Caco-2 (cell line): ENCODE data around the gene ACTR10. TPM values are rescaled to one million over a fixed set of nuclear protein-coding genes. Genes with fewer than 3 reads are reported as not detected.

Experiments
- BruUV-seq: library from RNA; stranded (reverse); fragments of 400-500 nt; replicated peaks from 2 replicates; lab custom pipeline; 2021; lab: Mats Ljungman, UMichigan
- CTCF ChIA-PET: fragments of 300-600 bp; sonication (Branson Sonifier 250); formaldehyde crosslinking; loops from one replicate; lab custom pipeline; 2022; ENCODE audit warnings: antibody characterized with exemption; lab: Charles Lee
- POLR2A ChIA-PET: fragments of 300-600 bp; sonication (Branson Sonifier 250); formaldehyde crosslinking; loops from one replicate; lab custom pipeline; 2022; ENCODE audit warnings: antibody characterized with exemption; lab: Charles Lee
- DNase-seq, 2 experiments: peaks; one replicate each; pipeline versions ENCODE4 v3.0.0 to v3.0.0-alpha.2; 2020 to 2022
- H3K27me3 ChIP-seq: replicated peaks from 2 replicates; pipeline ENCODE4 v1.6.0; 2011; ENCODE audit warnings: low read length; ENCODE audit not compliant: control insufficient read depth, insufficient read depth
- H3K36me3 ChIP-seq: 2 replicates; pipeline ENCODE4 v1.5.1; 2011; ENCODE audit warnings: low read length; ENCODE audit not compliant: control insufficient read depth, insufficient read depth
- H3K4me1 ChIP-seq: fragments of 250-450 bp; sonication (Bioruptor Pico); 2 replicates; pipeline ENCODE4 v1.5.1; 2020; ENCODE audit warnings: mild to moderate bottlenecking
- H3K4me3 ChIP-seq: 2 replicates; pipeline ENCODE4 v1.5.1; 2011; ENCODE audit warnings: low read depth, mild to moderate bottlenecking, control low read depth, low read length
- H3K9me3 ChIP-seq: fragments of 250-450 bp; sonication (Bioruptor Pico); 2 replicates; pipeline ENCODE4 v1.5.1; 2020; ENCODE audit warnings: mild to moderate bottlenecking, moderate library complexity
- H3K27ac Mint-ChIP-seq: one replicate; pipeline ENCODE4 v1.8.0; 2022; ENCODE audit warnings: mixed read lengths; ENCODE audit not compliant: unreplicated experiment
- H3K27me3 Mint-ChIP-seq: one replicate; pipeline ENCODE4 v1.8.0; 2022; ENCODE audit warnings: mixed read lengths; ENCODE audit not compliant: insufficient read depth, unreplicated experiment
- H3K36me3 Mint-ChIP-seq: one replicate; pipeline ENCODE4 v1.8.0; 2022; ENCODE audit warnings: mild to moderate bottlenecking, mixed read lengths; ENCODE audit not compliant: insufficient read depth, unreplicated experiment
- H3K4me1 Mint-ChIP-seq: one replicate; pipeline ENCODE4 v1.8.0; 2022; ENCODE audit warnings: low read depth, mixed read lengths; ENCODE audit not compliant: unreplicated experiment
- H3K4me3 Mint-ChIP-seq: one replicate; pipeline ENCODE4 v1.8.0; 2022; ENCODE audit warnings: mild to moderate bottlenecking, moderate library complexity, mixed read lengths; ENCODE audit not compliant: unreplicated experiment
- H3K9me3 Mint-ChIP-seq: one replicate; pipeline ENCODE4 v1.8.0; 2022; ENCODE audit warnings: mixed read lengths; ENCODE audit not compliant: unreplicated experiment
- intact Hi-C: fragments of 100-400 bp; cut with micrococcal nuclease; formaldehyde crosslinking; loops from one replicate; pipeline ENCODE4 v1.10.0; 2022; ENCODE audit not compliant: unreplicated experiment
- total RNA-seq: library from RNA; stranded (reverse); gene quantifications from 2 replicates; pipeline ENCODE4 v1.2.3, GENCODE V29; 2022
- TF ChIP-seq, protein P1 (sequence below), 2 experiments: fragments of 200-600 bp in 1 of 2; IDR thresholded peaks; 1 replicate in 1 of 2; 2 replicates in 1 of 2; pipeline versions ENCODE4 v1.5.1 to v1.8.0; 2011 to 2022; ENCODE audit warnings: antibody characterized with exemption in 1 of 2, control low read depth in 1 of 2, inconsistent platforms in 1 of 2, low read depth in 1 of 2, low read length in 1 of 2, mild to moderate bottlenecking in 1 of 2, moderate library complexity in 1 of 2; ENCODE audit not compliant: insufficient read depth in 1 of 2, severe bottlenecking in 1 of 2, unreplicated experiment in 1 of 2

Gene ACTR10
- total RNA-seq, 1 experiment from 2014 or later: 49.0 TPM

DNA sequence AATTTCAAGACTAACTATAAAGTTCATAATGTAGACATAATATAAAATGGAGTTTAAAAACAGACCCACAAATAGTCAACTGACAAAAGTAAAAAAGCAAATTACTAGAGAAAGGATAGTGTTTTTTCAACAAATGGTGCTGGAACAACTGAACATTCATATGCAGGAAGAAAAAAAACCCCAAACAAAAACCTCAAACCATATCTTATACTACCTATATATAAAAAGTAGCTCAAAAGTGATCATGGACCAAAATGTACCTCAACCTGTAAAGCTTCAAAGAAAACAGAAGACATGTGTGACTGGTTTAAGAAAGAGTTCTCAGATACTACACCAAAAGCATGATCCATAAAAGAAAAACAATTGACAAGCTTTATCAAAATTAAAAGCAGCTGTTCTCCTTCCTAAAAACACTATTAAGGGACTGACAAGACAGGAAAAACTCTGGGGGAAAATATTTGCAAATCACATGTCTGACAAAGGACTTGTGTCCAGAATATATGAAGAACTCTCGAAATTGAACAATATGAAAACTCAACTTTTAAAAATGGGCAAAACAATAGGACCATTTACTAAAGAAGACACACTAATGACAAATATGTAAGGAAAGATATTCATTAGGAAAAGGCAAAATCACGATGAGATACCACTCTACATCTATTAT is 75.7 kb downstream of the ACTR10 start:
- Mint-ChIP-seq H3K27ac (no peak overlapping the region), H3K4me1 (peaks cover 9% of the 10 kb centered on the region), H3K36me3 (peaks cover 94% of the 10 kb centered on the region), H3K4me3 (no peak overlapping the region), H3K9me3 (no peaks in the 10 kb centered on the region), H3K27me3 (no peaks in the 10 kb centered on the region)
- POLR2A ChIA-PET: interaction anchor here (0.6 kb wide), 1 partner anchor 104 kb away, joined by 3 read pairs; no protein-coding TSS in a partner anchor
- Histone ChIP-seq H3K4me3 (no peak overlapping the region), H3K27me3 (no peaks in the 10 kb centered on the region), H3K4me1 (peaks cover 24% of the 10 kb centered on the region), H3K9me3 (no peaks in the 10 kb centered on the region), H3K36me3 (peaks cover 2% of the 10 kb centered on the region)
- no TSS peak for BruUV-seq
- TF ChIP-seq, protein P1, sequence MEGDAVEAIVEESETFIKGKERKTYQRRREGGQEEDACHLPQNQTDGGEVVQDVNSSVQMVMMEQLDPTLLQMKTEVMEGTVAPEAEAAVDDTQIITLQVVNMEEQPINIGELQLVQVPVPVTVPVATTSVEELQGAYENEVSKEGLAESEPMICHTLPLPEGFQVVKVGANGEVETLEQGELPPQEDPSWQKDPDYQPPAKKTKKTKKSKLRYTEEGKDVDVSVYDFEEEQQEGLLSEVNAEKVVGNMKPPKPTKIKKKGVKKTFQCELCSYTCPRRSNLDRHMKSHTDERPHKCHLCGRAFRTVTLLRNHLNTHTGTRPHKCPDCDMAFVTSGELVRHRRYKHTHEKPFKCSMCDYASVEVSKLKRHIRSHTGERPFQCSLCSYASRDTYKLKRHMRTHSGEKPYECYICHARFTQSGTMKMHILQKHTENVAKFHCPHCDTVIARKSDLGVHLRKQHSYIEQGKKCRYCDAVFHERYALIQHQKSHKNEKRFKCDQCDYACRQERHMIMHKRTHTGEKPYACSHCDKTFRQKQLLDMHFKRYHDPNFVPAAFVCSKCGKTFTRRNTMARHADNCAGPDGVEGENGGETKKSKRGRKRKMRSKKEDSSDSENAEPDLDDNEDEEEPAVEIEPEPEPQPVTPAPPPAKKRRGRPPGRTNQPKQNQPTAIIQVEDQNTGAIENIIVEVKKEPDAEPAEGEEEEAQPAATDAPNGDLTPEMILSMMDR (IDR thresholded peaks at IDR 0.05; ENCODE audit: insufficient read depth in 1 of 2, low read depth in 1 of 2, low read length in 1 of 2, severe bottlenecking in 1 of 2, unreplicated experiment in 1 of 2): no peak
- intact Hi-C loops: no loop called here
- CTCF ChIA-PET: no interaction called here
- no peak for DNase-seq

DNA sequence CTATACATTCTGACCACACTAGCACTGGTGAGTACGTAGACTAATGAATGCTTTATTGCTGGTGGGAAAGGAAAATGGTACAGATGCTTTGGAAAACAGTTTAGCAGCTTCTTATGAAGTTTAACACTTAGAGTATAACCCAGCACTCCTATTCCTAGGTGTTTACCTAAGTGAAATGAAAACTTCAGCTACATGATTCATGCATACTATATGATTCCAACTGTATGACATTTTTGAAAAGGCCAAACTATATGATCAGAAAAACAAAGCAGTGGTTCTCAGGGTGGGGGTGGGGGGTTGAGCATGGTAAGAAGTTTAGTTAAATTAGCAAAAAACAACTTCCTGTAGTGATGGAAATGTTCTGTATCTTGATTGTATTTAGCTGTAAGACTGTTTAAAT is 76.3 kb downstream of the ACTR10 start:
- Mint-ChIP-seq H3K4me1 (peaks cover 15% of the 10 kb centered on the region), H3K9me3 (no peaks in the 10 kb centered on the region), H3K27ac (no peak overlapping the region), H3K27me3 (no peaks in the 10 kb centered on the region), H3K4me3 (no peak overlapping the region), H3K36me3 (peaks cover 94% of the 10 kb centered on the region)
- H3K27me3 ChIP-seq: no peaks in the 10 kb centered on the region
- TF ChIP-seq, protein P1 (IDR thresholded peaks at IDR 0.05; ENCODE audit: insufficient read depth in 1 of 2, low read depth in 1 of 2, low read length in 1 of 2, severe bottlenecking in 1 of 2, unreplicated experiment in 1 of 2): no peak
- H3K4me1 ChIP-seq: peaks cover 26% of the 10 kb centered on the region
- intact Hi-C loops: no loop called here
- peaks cover 2% of the 10 kb centered on the region for H3K36me3 ChIP-seq
- ChIA-PET POLR2A (no interaction called here), CTCF (no interaction called here)
- H3K9me3 ChIP-seq: no peaks in the 10 kb centered on the region
- no TSS peak for BruUV-seq
- no peak overlapping the region for H3K4me3 ChIP-seq
- no peak for DNase-seq

DNA sequence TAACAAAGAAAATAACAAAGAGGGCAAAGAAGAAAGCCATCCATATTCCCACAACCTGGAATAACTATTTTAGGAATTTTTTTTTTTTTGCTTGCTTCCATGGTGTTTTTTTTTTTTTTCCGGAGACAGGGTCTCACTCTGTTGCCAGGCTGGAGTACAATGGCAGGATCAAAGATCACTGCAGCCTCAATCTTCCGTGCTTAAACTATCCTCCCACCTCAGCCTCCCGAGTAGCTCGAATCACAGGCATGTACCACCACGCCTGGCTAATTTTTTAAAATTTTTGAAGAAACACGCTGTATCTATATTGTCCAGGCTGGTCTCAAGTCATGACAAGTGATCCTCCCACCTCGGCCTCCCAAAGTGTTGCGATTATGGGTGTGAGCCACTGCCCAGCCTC is 78.2 kb downstream of the ACTR10 start:
- Histone ChIP-seq H3K27me3 (no peaks in the 10 kb centered on the region), H3K4me1 (peaks cover 18% of the 10 kb centered on the region), H3K9me3 (no peaks in the 10 kb centered on the region), H3K36me3 (peaks cover 2% of the 10 kb centered on the region), H3K4me3 (no peak overlapping the region)
- H3K27me3 Mint-ChIP-seq: no peaks in the 10 kb centered on the region
- intact Hi-C loops: no loop called here
- CTCF ChIA-PET: no interaction called here
- H3K9me3 Mint-ChIP-seq: no peaks in the 10 kb centered on the region
- H3K4me3 Mint-ChIP-seq: no peak overlapping the region
- peaks cover 93% of the 10 kb centered on the region for H3K36me3 Mint-ChIP-seq
- H3K4me1 Mint-ChIP-seq: peaks cover 18% of the 10 kb centered on the region
- POLR2A ChIA-PET: no interaction called here
- no TSS peak for BruUV-seq
- DNase-seq: no peak
- TF ChIP-seq, protein P1 (IDR thresholded peaks at IDR 0.05; ENCODE audit: insufficient read depth in 1 of 2, low read depth in 1 of 2, low read length in 1 of 2, severe bottlenecking in 1 of 2, unreplicated experiment in 1 of 2): no peak
- no peak overlapping the region for H3K27ac Mint-ChIP-seq
